ENCODE results near the gene LRP1B.
"Not testable (repeated sequence)": the region's sequence is repeated elsewhere in the genome, so short reads cannot be mapped to it uniquely, and the experiment has no call there.

- not testable (repeated sequence) for TF ChIP-seq YY1 (IDR thresholded peaks at IDR 0.05; ENCODE audit: insufficient read depth, insufficient read length); SUZ12 (IDR thresholded peaks at IDR 0.05; ENCODE audit: extremely low read depth, insufficient read depth, insufficient read length); ZNF274 (IDR thresholded peaks at IDR 0.05; ENCODE audit: low read depth, low read length)
Observed at GRCh38 chr2:141815320-141815719, 315.5 kb downstream of the LRP1B start.

All from NT2/D1 (cell line).